ENCODE measurements around the gene NCAPG2. TPM values are rescaled to one million over a fixed set of nuclear protein-coding genes. Genes with fewer than 3 reads are reported as not detected.

NCAPG2 gene, protein sequence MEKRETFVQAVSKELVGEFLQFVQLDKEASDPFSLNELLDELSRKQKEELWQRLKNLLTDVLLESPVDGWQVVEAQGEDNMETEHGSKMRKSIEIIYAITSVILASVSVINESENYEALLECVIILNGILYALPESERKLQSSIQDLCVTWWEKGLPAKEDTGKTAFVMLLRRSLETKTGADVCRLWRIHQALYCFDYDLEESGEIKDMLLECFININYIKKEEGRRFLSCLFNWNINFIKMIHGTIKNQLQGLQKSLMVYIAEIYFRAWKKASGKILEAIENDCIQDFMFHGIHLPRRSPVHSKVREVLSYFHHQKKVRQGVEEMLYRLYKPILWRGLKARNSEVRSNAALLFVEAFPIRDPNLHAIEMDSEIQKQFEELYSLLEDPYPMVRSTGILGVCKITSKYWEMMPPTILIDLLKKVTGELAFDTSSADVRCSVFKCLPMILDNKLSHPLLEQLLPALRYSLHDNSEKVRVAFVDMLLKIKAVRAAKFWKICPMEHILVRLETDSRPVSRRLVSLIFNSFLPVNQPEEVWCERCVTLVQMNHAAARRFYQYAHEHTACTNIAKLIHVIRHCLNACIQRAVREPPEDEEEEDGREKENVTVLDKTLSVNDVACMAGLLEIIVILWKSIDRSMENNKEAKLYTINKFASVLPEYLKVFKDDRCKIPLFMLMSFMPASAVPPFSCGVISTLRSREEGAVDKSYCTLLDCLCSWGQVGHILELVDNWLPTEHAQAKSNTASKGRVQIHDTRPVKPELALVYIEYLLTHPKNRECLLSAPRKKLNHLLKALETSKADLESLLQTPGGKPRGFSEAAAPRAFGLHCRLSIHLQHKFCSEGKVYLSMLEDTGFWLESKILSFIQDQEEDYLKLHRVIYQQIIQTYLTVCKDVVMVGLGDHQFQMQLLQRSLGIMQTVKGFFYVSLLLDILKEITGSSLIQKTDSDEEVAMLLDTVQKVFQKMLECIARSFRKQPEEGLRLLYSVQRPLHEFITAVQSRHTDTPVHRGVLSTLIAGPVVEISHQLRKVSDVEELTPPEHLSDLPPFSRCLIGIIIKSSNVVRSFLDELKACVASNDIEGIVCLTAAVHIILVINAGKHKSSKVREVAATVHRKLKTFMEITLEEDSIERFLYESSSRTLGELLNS
- total RNA-seq, result 21.9 and 31.2 TPM in 2 replicates

GRCh38 chr7:158704524-158705233 is at the start of gene NCAPG2:
Gene NCAPG2, minus strand, starts transcription at chr7:158704804. Its CDS starts 2,905 bp downstream, at chr7:158701899.

GRCh38 chr7:158587162-158588084 is 117.2 kb downstream of the NCAPG2 start, which contains the start of gene PTPRN2:
Gene PTPRN2, minus strand, starts transcription at chr7:158587823.

Other genes with a start within 250 kb of the NCAPG2 start
- 0.58 and 1.1 TPM in 2 replicates for gene PTPRN2, start 117.0 kb downstream of the NCAPG2 start, total RNA-seq
- gene ESYT2, start 124.7 kb upstream of the NCAPG2 start, total RNA-seq, result 49.8 and 58.5 TPM in 2 replicates
- 8.2 and 11.5 TPM in 2 replicates for gene DYNC2I1, start 151.8 kb upstream of the NCAPG2 start, total RNA-seq

Data from myometrial cell (primary cell).